Caco-2 (cell line): ENCODE data around the gene SPG21. TPM values are rescaled to one million over a fixed set of nuclear protein-coding genes. Genes with fewer than 3 reads are reported as not detected.

Experiments
- BruUV-seq: library from RNA; stranded (reverse); fragments of 400-500 nt; replicated peaks from 2 replicates; lab custom pipeline; 2021; lab: Mats Ljungman, UMichigan
- CTCF ChIA-PET: fragments of 300-600 bp; sonication (Branson Sonifier 250); formaldehyde crosslinking; loops from one replicate; lab custom pipeline; 2022; ENCODE audit warnings: antibody characterized with exemption; lab: Charles Lee
- POLR2A ChIA-PET: fragments of 300-600 bp; sonication (Branson Sonifier 250); formaldehyde crosslinking; loops from one replicate; lab custom pipeline; 2022; ENCODE audit warnings: antibody characterized with exemption; lab: Charles Lee
- DNase-seq, 2 experiments: peaks; one replicate each; pipeline versions ENCODE4 v3.0.0 to v3.0.0-alpha.2; 2020 to 2022
- H3K27me3 ChIP-seq: replicated peaks from 2 replicates; pipeline ENCODE4 v1.6.0; 2011; ENCODE audit warnings: low read length; ENCODE audit not compliant: control insufficient read depth, insufficient read depth
- H3K36me3 ChIP-seq: 2 replicates; pipeline ENCODE4 v1.5.1; 2011; ENCODE audit warnings: low read length; ENCODE audit not compliant: control insufficient read depth, insufficient read depth
- H3K4me1 ChIP-seq: fragments of 250-450 bp; sonication (Bioruptor Pico); 2 replicates; pipeline ENCODE4 v1.5.1; 2020; ENCODE audit warnings: mild to moderate bottlenecking
- H3K4me3 ChIP-seq: 2 replicates; pipeline ENCODE4 v1.5.1; 2011; ENCODE audit warnings: low read depth, mild to moderate bottlenecking, control low read depth, low read length
- H3K9me3 ChIP-seq: fragments of 250-450 bp; sonication (Bioruptor Pico); 2 replicates; pipeline ENCODE4 v1.5.1; 2020; ENCODE audit warnings: mild to moderate bottlenecking, moderate library complexity
- H3K27ac Mint-ChIP-seq: one replicate; pipeline ENCODE4 v1.8.0; 2022; ENCODE audit warnings: mixed read lengths; ENCODE audit not compliant: unreplicated experiment
- H3K27me3 Mint-ChIP-seq: one replicate; pipeline ENCODE4 v1.8.0; 2022; ENCODE audit warnings: mixed read lengths; ENCODE audit not compliant: insufficient read depth, unreplicated experiment
- H3K36me3 Mint-ChIP-seq: one replicate; pipeline ENCODE4 v1.8.0; 2022; ENCODE audit warnings: mild to moderate bottlenecking, mixed read lengths; ENCODE audit not compliant: insufficient read depth, unreplicated experiment
- H3K4me1 Mint-ChIP-seq: one replicate; pipeline ENCODE4 v1.8.0; 2022; ENCODE audit warnings: low read depth, mixed read lengths; ENCODE audit not compliant: unreplicated experiment
- H3K4me3 Mint-ChIP-seq: one replicate; pipeline ENCODE4 v1.8.0; 2022; ENCODE audit warnings: mild to moderate bottlenecking, moderate library complexity, mixed read lengths; ENCODE audit not compliant: unreplicated experiment
- H3K9me3 Mint-ChIP-seq: one replicate; pipeline ENCODE4 v1.8.0; 2022; ENCODE audit warnings: mixed read lengths; ENCODE audit not compliant: unreplicated experiment
- CTCF ChIP-seq, 2 experiments: fragments of 200-600 bp in 1 of 2; IDR thresholded peaks; 1 replicate in 1 of 2; 2 replicates in 1 of 2; pipeline versions ENCODE4 v1.5.1 to v1.8.0; 2011 to 2022; ENCODE audit warnings: antibody characterized with exemption in 1 of 2, control low read depth in 1 of 2, inconsistent platforms in 1 of 2, low read depth in 1 of 2, low read length in 1 of 2, mild to moderate bottlenecking in 1 of 2, moderate library complexity in 1 of 2; ENCODE audit not compliant: insufficient read depth in 1 of 2, severe bottlenecking in 1 of 2, unreplicated experiment in 1 of 2
- intact Hi-C: fragments of 100-400 bp; cut with micrococcal nuclease; formaldehyde crosslinking; loops from one replicate; pipeline ENCODE4 v1.10.0; 2022; ENCODE audit not compliant: unreplicated experiment
- total RNA-seq: library from RNA; stranded (reverse); gene quantifications from 2 replicates; pipeline ENCODE4 v1.2.3, GENCODE V29; 2022

Gene SPG21
- total RNA-seq, 1 experiment from 2014 or later = 72.9 TPM

GRCh38 chr15:64954395-64954794 is 35.3 kb downstream of the SPG21 start:
- H3K4me3 Mint-ChIP-seq = no peak overlapping the region
- Histone ChIP-seq H3K27me3 (no peaks in the 10 kb centered on the region), H3K9me3 (no peaks in the 10 kb centered on the region), H3K36me3 (no peaks in the 10 kb centered on the region), H3K4me1 (no peaks in the 10 kb centered on the region), H3K4me3 (no peak overlapping the region)
- H3K9me3 Mint-ChIP-seq = peaks cover 44% of the 10 kb centered on the region
- intact Hi-C loops = no loop called here
- ChIA-PET POLR2A (no interaction called here), CTCF (no interaction called here)
- BruUV-seq = no TSS peak
- TF ChIP-seq CTCF (IDR thresholded peaks at IDR 0.05; ENCODE audit: insufficient read depth in 1 of 2, low read depth in 1 of 2, low read length in 1 of 2, severe bottlenecking in 1 of 2, unreplicated experiment in 1 of 2) = no peak
- peaks cover 24% of the 10 kb centered on the region for H3K4me1 Mint-ChIP-seq
- H3K27me3 Mint-ChIP-seq = no peaks in the 10 kb centered on the region
- peak overlapping the region; percentile 20 for H3K27ac Mint-ChIP-seq
- peaks cover 21% of the 10 kb centered on the region for H3K36me3 Mint-ChIP-seq
- no peak for DNase-seq

GRCh38 chr15:64951777-64952418 is 37.8 kb downstream of the SPG21 start:
- POLR2A ChIA-PET = no interaction called here
- no peak overlapping the region for H3K4me3 Mint-ChIP-seq

GRCh38 chr15:64950888-64951287 is 38.8 kb downstream of the SPG21 start:
- peaks cover 14% of the 10 kb centered on the region for H3K36me3 Mint-ChIP-seq

More at GRCh38 chr15:64951777-64952418, 37.8 kb downstream of the SPG21 start:
- peaks cover 24% of the 10 kb centered on the region for H3K4me1 Mint-ChIP-seq
- H3K27ac Mint-ChIP-seq = no peak overlapping the region
- H3K27me3 ChIP-seq = no peaks in the 10 kb centered on the region
- peaks cover 14% of the 10 kb centered on the region for H3K36me3 Mint-ChIP-seq
- H3K36me3 ChIP-seq = no peaks in the 10 kb centered on the region
- peaks cover 44% of the 10 kb centered on the region for H3K9me3 Mint-ChIP-seq
- intact Hi-C loops = no loop called here
- BruUV-seq = no TSS peak
- no peaks in the 10 kb centered on the region for H3K27me3 Mint-ChIP-seq
- no peak overlapping the region for H3K4me3 ChIP-seq
- no peak for DNase-seq
- CTCF ChIA-PET = no interaction called here
- H3K4me1 ChIP-seq = no peaks in the 10 kb centered on the region
- no peaks in the 10 kb centered on the region for H3K9me3 ChIP-seq
- no peak for TF ChIP-seq CTCF (IDR thresholded peaks at IDR 0.05; ENCODE audit: insufficient read depth in 1 of 2, low read depth in 1 of 2, low read length in 1 of 2, severe bottlenecking in 1 of 2, unreplicated experiment in 1 of 2)

More at GRCh38 chr15:64950888-64951287, 38.8 kb downstream of the SPG21 start:
- H3K4me3 Mint-ChIP-seq = no peak overlapping the region
- Histone ChIP-seq H3K27me3 (no peaks in the 10 kb centered on the region), H3K4me1 (no peaks in the 10 kb centered on the region), H3K4me3 (no peak overlapping the region), H3K36me3 (no peaks in the 10 kb centered on the region), H3K9me3 (no peaks in the 10 kb centered on the region)
- ChIA-PET POLR2A (no interaction called here), CTCF (no interaction called here)
- no peak for TF ChIP-seq CTCF (IDR thresholded peaks at IDR 0.05; ENCODE audit: insufficient read depth in 1 of 2, low read depth in 1 of 2, low read length in 1 of 2, severe bottlenecking in 1 of 2, unreplicated experiment in 1 of 2)
- intact Hi-C loops = no loop called here
- no peak overlapping the region for H3K27ac Mint-ChIP-seq
- peaks cover 24% of the 10 kb centered on the region for H3K4me1 Mint-ChIP-seq
- peaks cover 44% of the 10 kb centered on the region for H3K9me3 Mint-ChIP-seq
- no TSS peak for BruUV-seq
- no peaks in the 10 kb centered on the region for H3K27me3 Mint-ChIP-seq
- no peak for DNase-seq
